Dedifferentiated amniotic fluid mesenchymal stem cell (primary cell): ENCODE data around the gene TMEM106C.

Experiments
- DNase-seq: peaks from one replicate; pipeline ENCODE4 v3.0.0-alpha.2; 2016; ENCODE audit errors: extremely low spot score

The TMEM106C gene, protein sequence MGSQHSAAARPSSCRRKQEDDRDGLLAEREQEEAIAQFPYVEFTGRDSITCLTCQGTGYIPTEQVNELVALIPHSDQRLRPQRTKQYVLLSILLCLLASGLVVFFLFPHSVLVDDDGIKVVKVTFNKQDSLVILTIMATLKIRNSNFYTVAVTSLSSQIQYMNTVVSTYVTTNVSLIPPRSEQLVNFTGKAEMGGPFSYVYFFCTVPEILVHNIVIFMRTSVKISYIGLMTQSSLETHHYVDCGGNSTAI

DNA sequence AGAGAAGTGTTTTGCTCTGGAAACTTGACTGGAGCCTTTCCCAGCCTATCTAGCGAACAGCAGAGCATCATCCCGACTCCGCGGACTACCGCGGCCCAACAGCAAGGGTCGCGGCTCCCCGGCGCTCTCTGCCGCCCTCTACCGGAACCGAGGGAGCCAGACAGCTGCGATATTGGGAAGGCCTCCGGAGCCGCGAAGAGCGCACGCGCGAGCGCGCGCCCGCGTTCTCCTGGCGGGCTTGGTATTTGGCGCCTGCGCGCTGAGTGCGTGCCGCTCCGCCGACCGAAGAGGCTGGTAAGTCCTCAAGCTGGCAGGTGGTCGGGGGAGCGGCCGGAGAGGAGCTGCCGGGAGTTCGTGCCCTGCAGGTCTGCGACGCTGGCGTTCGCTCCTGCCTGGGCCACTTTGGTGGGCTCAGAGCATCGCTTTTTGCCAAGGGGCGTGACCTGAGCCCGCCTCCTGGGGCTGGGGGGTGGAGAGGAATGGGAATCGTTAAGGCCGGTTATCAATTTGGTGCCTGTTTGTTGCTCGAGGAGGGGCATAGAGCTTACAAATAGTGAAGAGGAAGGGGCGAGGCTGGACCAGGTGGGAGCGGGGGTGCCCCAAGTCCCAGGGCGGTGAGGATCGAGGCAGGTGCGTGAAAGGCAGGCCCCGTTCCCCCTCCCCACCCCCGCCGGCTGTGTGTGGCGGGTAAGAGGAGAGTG lies at the start of gene TMEM106C:
Gene TMEM106C (plus strand): TSS at position 257 of the 701 bp plus-strand sequence. CDS start 641 bp downstream, outside the sequence.
- peak; percentile 82 for DNase-seq

DNA sequence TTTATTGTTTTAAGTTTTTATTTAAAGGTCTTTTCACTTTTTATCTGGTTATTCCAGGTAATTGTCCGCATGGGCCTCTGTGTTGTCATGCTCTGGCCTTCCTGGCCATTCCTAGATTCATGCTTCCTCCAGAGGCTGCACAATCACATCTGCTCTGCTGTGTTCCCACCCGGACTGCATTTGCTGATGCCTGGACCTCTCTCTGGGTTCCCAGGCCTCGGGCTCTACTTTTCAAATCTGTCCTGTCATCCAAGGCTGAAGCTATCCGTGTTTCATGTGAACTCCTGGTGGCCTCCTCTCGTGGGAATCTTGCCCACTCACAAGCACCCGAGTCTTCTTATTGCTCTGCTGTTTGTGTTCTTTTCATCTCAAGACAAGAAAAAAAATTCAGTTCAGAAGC lies 42.5 kb upstream of the TMEM106C start:
- no peak for DNase-seq

DNA sequence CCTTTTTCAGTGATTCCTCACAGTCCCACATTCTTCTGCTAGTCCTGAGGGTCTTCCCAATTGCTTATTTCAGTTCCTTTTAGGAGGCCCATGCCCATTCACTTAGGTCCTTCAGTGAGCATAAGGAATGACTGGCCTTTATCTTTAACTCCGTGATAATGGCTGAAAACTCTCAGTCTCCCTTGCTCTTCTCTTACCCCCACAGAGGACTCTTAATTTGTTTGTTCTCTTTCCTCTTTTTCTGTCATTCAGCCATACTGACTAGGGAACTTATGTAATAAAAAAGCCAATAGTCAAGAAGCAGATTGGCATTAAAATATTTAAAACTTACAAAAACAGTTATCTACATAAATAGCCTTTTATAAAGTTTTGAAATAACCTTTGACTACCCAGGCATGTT lies 41.5 kb upstream of the TMEM106C start:
- DNase-seq: no peak

DNA sequence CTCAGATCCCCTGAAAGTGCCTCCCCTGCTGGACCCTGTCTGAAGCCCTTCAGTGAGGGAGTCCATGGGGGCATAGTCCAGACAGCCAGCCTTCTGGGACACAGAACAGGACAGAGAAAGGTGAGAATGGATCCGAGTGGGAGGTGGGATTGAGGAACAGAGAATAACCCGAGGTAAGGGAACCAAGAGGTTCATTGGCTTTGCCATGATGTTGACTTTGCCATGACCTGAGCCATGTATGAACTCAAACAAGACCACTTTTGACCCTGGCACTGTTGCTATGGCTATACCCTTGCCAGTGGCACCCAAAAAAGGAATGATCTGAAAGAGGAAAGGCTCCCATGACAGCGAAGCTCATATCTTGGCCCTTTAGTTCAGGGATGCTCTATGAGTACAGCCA lies 36.0 kb upstream of the TMEM106C start:
- DNase-seq: no peak

DNA sequence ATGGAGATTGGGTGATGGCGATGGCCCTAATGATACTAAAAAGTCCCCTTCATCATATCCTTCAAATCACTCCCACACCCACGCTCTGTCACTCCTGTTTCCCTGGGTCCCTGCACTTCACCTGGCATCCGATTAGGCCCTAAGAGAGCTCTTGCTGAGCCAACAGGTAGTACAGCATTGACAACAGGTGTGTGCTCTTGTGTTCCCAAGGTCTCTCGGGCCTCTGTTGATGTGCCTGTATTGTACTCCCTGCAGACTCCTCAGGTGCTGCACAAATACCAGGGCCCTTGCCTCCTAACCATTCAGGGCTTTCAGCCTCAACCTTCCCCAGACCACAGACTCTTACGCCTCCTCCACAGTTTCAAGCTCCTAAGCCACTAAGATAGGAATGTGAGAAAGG lies 32.8 kb upstream of the TMEM106C start:
- no peak for DNase-seq

DNA sequence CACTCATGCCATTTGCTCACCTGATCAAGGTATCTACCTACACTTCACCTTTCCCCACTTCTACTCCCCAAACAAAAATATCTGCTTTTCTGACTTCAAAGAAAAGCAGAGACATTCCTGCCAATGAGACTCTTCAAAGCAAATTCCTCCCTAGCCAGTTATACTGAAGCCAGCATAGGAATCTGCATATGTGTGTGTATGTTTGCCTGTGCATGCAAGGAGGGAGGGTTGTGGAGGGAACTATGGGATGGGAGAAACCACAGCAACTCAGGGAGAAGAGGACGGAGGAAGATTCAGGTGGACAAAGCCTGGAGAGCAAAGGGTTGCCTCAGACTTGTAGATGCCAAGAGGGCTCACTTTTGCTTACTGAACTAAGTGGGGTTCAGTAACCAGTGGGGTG lies 32.2 kb upstream of the TMEM106C start:
- DNase-seq: no peak

DNA sequence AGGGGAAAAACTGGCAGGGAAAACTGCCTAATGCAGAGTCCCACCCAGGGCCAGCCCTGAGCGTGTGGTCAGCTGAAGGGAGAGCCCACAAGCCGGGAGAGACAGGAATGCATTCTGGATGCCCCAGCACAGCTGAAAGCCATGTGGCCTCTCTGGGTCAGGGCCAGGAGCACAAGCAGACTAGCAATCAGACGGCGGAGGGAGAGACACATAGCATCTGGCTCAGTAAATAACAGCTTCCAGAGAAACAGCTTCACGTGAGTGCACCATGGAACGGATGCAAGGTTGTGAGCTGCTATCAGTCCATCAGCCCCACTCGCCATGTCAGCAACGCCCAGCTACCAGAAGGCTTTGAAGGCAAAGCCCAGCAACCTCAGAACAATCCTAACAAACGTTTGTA lies 28.2 kb upstream of the TMEM106C start:
- DNase-seq: peak; percentile 72

DNA sequence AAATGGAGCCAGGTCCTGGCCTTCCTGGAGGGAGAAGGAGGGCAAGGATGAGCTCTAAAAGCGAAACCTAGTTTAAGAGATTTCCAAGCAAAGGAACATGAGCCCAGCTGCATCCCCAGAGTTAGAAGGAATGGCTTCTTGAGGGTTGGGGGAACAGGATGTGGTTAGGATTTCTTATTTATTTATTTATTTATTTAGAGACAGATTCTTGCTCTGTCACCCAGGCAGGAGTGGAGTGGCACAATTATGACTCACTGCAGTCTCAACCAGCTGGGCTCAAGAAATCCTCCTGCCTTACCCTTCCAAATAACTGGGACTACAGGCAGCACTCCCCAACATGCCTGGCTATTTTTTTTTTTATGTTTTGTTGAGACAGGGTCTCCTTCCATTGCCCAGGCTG lies 25.3 kb upstream of the TMEM106C start:
- no peak for DNase-seq

DNA sequence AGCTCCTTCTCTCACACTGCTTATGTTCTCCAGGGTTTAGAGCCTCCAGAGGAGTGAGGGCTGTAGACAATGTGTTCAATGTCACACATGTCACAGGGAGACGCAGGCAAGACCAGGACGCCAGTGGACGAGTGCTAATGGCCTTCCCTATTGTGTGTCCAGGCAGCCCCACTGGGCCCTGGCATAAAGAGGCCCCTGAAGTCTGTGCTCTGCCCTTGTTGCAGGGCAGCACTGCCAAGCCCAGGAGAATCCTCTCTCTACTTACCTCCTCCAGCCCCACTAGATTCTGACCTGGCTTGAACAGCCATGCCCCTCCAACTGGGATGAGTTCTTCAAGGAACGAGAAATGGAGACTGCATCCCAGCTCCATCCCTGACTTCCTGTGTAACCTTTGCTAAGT lies 24.8 kb upstream of the TMEM106C start:
- no peak for DNase-seq

DNA sequence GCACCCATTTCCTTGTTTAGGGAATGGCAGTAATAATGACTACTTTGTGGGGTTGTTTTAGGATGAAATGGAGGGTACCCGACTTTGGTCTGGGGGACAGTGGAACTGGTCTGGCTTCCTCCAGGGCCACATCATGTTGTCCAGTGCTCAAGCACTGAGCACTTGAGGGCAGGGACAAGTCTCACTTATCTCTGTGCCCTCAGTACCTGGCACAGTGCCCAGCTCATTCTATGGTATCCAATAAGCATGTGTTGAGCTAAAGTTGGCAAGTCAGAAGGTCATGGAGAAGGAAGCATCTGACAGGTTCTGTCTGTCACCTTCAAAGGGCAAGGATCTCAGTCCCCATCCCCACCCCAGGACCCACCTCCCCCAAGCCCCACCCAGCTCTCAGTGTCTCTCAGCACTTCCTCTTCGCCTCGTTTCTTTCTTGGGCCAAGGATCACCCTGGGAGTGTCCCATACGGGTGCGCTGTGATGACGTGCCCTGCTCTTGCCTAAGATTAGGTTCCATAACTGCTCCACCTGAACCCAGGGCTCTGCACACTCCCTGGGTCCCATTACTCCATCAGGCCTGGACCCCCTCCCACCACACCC lies 24.3 kb upstream of the TMEM106C start:
- DNase-seq: no peak

DNA sequence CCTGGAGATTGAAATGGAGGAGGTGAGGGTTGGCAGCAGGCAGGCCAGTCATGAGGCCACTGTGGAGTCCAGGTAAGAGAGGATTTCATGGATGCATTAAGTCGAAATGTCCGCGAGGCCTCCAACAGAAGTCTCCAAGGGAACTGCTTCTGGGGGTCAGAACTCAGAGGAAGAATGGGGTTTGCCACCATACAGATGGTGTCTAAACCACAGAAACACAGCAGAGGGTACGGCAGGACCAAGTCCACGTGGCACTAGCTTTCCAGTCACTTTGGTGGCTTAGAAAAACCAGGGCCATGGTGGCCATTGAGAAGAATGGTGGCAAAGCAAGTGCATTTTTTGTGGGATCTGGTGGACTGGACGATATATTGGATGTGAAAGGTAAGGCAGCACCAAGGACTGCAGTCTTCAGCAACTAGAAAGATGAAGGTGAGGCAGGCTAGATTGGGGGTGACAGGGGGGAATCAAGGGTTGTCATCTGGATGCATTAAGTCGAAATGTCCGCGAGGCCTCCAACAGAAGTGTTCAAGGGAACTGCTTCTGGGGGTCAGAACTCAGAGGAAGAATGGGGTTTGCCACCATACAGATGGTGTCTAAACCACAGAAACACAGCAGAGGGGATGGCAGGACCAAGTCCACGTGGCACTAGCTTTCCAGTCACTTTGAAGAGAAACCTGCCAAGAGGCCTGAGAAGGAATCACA lies 22.5 kb upstream of the TMEM106C start:
- no peak for DNase-seq

DNA sequence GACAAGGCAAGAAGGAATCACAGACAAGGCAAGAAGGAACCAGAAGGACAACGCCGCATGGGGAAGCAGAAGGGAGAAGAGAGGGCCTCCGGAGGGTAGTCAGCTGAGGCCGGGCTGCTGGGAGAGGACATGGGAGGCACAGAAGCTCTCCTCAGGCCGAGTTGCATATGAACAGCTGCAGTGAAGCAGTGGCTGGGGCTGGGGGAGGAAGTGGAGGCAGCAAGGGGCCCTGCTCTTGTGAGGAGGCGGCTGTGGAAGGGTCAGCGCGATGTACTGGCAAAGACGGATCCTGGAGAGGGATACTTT lies 22.0 kb upstream of the TMEM106C start:
- no peak for DNase-seq

DNA sequence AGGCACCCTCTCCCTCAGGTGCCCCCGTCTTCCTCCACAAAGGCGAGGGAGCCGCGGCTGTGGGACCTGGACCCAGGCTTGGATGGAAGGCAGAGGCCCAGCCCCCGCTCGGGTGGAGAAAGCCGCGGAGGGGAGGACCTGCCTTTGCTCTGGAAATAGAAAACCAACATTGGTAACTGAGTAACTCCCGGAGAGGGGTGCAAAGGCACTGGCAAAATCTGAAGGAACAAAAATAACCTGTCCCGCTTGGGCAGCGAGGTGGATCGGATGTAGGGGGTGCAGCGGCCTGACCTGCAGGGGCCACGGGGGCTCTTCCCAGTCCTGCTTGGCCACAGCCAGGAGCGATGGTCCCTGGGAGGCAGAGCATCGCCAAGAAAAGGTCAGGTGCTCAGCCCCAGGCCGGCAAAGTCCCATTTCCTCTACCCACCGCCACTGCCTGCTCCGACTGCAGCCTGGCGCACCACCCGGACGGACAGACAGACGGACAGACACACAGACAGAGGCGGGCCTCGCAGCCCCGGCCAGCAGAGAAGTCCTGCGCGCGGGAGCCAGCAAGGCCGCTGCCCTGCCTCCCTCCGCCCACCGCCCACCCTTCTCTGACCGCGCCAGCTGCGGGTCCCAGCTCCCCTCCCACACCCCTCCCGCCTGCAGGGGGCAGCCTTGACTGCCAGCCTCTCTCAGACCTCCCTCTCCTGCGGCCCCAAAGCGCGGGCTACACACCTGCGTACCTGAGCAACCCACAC lies 21.4 kb upstream of the TMEM106C start:
- no peak for DNase-seq

DNA sequence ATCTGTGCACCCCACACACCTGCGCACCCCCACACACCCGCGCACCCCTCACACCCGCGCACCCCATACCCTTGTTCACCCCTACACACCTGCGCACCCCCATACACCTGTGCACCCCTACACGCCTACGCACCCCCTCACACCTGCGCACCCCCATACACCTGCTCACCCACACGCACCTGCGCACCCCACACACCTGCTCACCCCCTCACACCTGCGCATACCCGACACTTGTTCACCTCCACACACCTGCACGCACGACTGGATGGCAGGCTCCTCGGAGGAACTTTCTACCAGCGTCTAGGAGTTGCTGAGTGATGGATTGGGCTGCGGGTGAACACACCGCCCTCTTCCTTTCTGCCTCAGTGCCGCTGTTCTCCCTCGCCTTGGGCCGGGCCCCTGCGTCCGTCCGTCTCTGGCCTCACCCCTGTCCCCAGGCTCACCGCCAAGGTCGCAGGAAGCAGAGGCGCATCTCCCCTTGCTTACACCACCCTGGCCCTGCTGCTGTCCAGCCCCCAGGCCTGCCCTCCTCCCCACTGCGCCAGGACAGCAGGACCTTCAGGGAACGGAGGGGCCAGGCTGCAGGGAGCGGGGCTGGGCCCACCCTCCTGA lies 20.7 kb upstream of the TMEM106C start:
- DNase-seq: no peak

DNA sequence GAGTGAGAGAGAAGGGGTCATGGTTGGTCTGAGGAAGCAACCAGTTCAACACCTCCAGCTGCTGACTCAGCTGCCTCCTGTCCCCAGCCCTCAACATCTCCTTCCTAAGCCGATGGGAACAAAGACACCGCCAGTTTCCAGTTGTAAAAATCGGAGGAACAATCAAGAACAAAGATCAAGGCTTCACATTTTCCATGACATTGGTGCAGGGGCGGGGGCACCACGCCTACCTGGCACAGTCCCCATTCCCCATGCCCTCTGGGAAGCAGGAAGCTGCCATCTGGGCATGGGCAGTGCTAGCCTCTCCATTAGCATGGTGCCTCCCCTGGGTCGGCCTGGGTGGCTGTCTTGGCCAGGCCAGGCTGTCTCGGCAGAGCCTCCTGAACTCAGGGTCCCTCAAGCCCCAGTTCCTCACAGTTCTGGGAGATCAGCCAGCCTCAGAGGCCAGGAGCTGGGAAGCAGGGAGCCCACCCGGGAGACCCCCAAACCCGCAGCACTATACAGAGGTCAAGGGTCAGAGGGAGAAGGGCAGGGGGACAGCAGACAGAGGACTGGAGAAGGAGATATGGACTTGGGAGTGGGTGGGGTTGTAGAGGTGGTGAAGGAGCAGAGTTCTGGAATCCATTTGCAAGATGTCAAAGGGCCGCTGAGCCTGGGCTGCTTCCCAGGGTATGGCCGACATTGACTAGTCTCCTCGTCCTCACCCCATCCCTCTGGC lies 19.6 kb upstream of the TMEM106C start:
- DNase-seq: no peak

DNA sequence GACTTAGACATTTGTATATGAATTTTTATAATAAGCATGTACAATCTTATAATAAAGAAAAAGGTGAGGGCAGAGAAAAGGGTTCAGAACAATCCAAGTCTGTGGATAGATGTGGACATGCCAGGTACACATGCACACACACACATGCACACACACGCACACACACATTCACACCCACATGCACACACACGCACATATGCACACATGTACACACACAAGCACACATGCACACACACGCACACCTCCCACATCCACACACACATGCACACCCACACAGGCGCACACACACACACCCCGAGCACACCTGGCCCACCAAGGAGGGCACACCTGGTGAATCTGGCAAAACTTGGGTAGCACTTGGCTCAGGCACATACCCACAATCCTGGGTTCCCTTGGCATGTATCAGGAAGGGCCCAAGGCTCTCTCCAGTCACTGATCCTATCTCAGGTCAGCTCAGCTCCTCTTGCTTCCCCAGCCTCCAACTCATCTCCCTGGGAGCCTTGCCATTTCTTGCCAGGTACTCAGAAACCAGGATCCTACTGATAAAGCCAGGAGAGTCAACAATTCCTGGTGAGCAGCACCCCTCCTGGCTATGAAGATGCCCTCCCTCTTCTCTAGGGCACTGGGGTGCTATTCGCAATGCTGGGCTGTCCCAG lies 18.6 kb upstream of the TMEM106C start:
- DNase-seq: no peak

DNA sequence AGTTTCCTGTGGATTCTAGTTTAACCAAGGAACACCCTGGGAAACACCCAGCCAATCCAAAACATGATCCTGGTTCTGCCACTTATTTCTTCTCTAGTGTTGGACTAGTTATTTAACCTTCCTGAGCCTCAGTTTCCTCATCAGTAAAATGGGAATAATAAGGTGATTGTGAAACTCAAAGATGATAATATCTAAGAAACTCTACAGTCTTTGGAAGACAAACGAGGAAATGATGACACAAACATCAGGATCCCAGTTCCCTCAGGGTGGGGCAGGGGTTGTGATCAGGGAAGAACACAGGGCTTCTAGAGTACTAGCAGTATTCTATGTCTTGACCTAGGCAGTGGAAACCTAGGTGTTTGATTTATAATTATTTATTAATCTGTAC lies 18.1 kb upstream of the TMEM106C start:
- DNase-seq: no peak

DNA sequence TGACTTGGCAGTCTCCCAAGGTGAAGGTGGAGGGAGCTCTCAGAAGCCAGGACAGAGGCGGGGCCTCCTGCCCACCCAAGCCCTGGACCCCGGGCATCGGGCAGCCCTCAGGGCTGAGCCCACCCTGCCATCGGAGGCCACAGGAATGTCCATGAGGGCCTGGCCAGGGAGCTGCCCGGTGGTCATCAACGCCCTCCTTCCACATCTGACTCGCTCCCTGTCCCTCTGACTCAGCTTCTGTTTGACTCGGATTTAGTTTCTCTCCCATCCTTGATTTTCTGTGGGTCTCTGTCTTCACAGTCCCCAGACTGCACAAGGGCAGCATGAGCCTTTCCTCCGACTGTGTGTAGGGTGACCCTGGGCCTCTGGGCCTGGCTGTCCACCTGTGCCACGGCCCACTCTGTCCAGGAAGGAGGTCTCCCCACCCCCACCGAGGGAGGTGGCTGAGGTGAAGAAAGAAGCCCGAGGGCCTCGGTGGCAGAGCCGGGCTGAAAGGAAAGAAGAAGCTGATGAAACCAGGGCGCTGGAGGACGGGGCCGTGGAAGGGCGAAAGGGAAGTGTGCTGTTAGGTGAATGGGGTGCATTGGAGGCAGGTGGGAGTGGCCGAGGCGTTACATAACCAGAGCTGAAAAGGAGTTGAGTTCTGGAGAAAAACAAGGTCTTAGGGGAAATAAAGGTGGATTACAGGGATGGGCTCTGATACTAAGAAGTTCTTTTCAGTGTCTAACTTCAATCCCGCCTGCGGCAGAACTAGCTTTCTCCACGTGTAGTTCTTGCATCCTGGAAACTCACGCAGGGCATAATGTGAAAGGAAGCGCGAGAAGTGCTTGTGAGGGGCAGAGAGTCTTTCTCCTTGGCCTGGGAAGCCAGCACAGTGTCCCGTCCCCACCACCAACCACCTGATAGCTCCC lies 16.7 kb upstream of the TMEM106C start:
- DNase-seq: no peak

DNA sequence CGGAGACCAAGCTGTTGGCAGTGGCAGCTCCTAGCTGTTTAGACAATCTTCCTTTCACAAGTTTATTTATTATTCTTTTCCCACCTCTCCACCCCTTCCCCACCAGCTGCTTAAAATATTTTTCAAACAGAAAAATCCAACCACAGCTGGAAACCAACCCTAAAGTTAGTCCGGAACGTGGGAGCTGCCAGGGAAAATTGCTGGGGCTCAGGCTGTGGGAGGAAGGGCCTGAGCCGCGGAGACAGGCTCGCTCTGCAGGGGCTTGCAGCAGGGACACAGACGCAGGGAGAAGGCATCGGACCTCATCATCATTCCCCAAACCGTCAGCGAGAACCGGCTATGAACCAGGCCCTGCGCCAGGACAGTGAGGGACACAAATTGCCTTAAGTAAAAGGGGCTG lies 16.1 kb upstream of the TMEM106C start:
- no peak for DNase-seq
